Stimulated activated CD8-positive, alpha-beta memory T cell treated with anti-CD3 and anti-CD28 coated beads, Interleukin-7, amount 100 ng/mL, for 48 hours (primary cell): ENCODE data around the gene PHF12.
"Not testable (repeated sequence)": the region's sequence is repeated elsewhere in the genome, so short reads cannot be mapped to it uniquely, and the experiment has no call there.

Source experiments
- DNase-seq, 2 donors: peaks; one replicate each; pipeline ENCODE4 v3.0.0-alpha.2; 2020; ENCODE audit warnings: low read depth in 1 of 2; ENCODE audit errors: extremely low read depth in 1 of 2

PHF12 gene

GRCh38 chr17:28937044-28937729 is 14.1 kb downstream of the PHF12 start:
- no peak for DNase-seq

GRCh38 chr17:28935744-28936460 is 15.4 kb downstream of the PHF12 start:
- DNase-seq = no peak

GRCh38 chr17:28934508-28934907 is 16.8 kb downstream of the PHF12 start:
- not testable (repeated sequence) for DNase-seq

GRCh38 chr17:28929787-28930186 is 21.5 kb downstream of the PHF12 start:
- no peak for DNase-seq

- peak in 1 of 2 donors; percentile 42 for DNase-seq
Measured at GRCh38 chr17:28928061-28928460, 23.3 kb downstream of the PHF12 start.

- no peak for DNase-seq
Measured at GRCh38 chr17:28926786-28927185, 24.5 kb downstream of the PHF12 start.

GRCh38 chr17:28926366-28926765 is 25.0 kb downstream of the PHF12 start:
- DNase-seq = no peak

- peak in 1 of 2 donors; percentile 19 for DNase-seq
Measured at GRCh38 chr17:28925912-28926365, 25.4 kb downstream of the PHF12 start.

- no peak for DNase-seq
Measured at GRCh38 chr17:28920201-28920600, 31.1 kb downstream of the PHF12 start.

GRCh38 chr17:28918295-28918694 is 33.0 kb downstream of the PHF12 start:
- no peak for DNase-seq

GRCh38 chr17:28917465-28917864 is 33.9 kb downstream of the PHF12 start:
- no peak for DNase-seq

- DNase-seq = no peak
Measured at GRCh38 chr17:28917029-28917428, 34.3 kb downstream of the PHF12 start.

- no peak for DNase-seq
Measured at GRCh38 chr17:28916302-28916934, 34.9 kb downstream of the PHF12 start.

GRCh38 chr17:28912938-28913333 is 38.4 kb downstream of the PHF12 start:
- no peak for DNase-seq

GRCh38 chr17:28912281-28912937 is 38.9 kb downstream of the PHF12 start:
- DNase-seq = no peak

- no peak for DNase-seq
Measured at GRCh38 chr17:28911411-28912045, 39.8 kb downstream of the PHF12 start.

- no peak for DNase-seq
Measured at GRCh38 chr17:28910534-28910933, 40.8 kb downstream of the PHF12 start.

- no peak for DNase-seq
Measured at GRCh38 chr17:28908640-28909167, 42.6 kb downstream of the PHF12 start.

- no peak for DNase-seq
Measured at GRCh38 chr17:28907709-28908475, 43.4 kb downstream of the PHF12 start.
